ENCODE measurements around the gene PLAU.
"Not testable (repeated sequence)": the region's sequence is repeated elsewhere in the genome, so short reads cannot be mapped to it uniquely, and the experiment has no call there.

The PLAU gene

GRCh38 chr10:73876971-73877370 is 34.0 kb upstream of the PLAU start:
- DNase-seq, result no peak

- no peak for DNase-seq
Observed at GRCh38 chr10:73877533-73878160, 33.3 kb upstream of the PLAU start.

- DNase-seq, result no peak
Observed at GRCh38 chr10:73878365-73878764, 32.6 kb upstream of the PLAU start.

GRCh38 chr10:73879296-73880173 is 31.4 kb upstream of the PLAU start:
- DNase-seq, result no peak

- no peak for DNase-seq
Observed at GRCh38 chr10:73881221-73881919, 29.6 kb upstream of the PLAU start.

GRCh38 chr10:73884017-73884416 is 26.9 kb upstream of the PLAU start:
- DNase-seq, result no peak

- peak in 1 of 2 experiments; percentile 53 for DNase-seq
Observed at GRCh38 chr10:73886085-73886529, 24.8 kb upstream of the PLAU start.

GRCh38 chr10:73886661-73887293 is 24.2 kb upstream of the PLAU start:
- no peak for DNase-seq

GRCh38 chr10:73887294-73888039 is 23.5 kb upstream of the PLAU start:
- DNase-seq, result peak in 1 of 2 experiments; percentile 67

GRCh38 chr10:73888514-73888913 is 22.4 kb upstream of the PLAU start:
- no peak for DNase-seq

- no peak for DNase-seq
Observed at GRCh38 chr10:73889014-73889413, 21.9 kb upstream of the PLAU start.

GRCh38 chr10:73889416-73889815 is 21.5 kb upstream of the PLAU start:
- not testable (repeated sequence) for DNase-seq

GRCh38 chr10:73890261-73890660 is 20.7 kb upstream of the PLAU start:
- no peak for DNase-seq

- DNase-seq, result not testable (repeated sequence)
Observed at GRCh38 chr10:73890830-73891229, 20.1 kb upstream of the PLAU start.

- no peak for DNase-seq
Observed at GRCh38 chr10:73891540-73891939, 19.4 kb upstream of the PLAU start.

- no peak for DNase-seq
Observed at GRCh38 chr10:73892310-73893030, 18.5 kb upstream of the PLAU start.

- no peak for DNase-seq
Observed at GRCh38 chr10:73893426-73893825, 17.5 kb upstream of the PLAU start.

- DNase-seq, result no peak
Observed at GRCh38 chr10:73894245-73894971, 16.5 kb upstream of the PLAU start.

GRCh38 chr10:73895381-73895780 is 15.6 kb upstream of the PLAU start:
- DNase-seq, result not testable (repeated sequence)

- no peak for DNase-seq
Observed at GRCh38 chr10:73897693-73898092, 13.2 kb upstream of the PLAU start.

Measured in cerebellar nuclear complex (tissue), 1 donor.